ENCODE data around the gene KANSL2. TPM values are rescaled to one million over a fixed set of nuclear protein-coding genes. Genes with fewer than 3 reads are reported as not detected.

KANSL2 gene
- total RNA-seq, 4 donors from 2014 or later = 45.9 to 106 (median 60.6) TPM

DNA sequence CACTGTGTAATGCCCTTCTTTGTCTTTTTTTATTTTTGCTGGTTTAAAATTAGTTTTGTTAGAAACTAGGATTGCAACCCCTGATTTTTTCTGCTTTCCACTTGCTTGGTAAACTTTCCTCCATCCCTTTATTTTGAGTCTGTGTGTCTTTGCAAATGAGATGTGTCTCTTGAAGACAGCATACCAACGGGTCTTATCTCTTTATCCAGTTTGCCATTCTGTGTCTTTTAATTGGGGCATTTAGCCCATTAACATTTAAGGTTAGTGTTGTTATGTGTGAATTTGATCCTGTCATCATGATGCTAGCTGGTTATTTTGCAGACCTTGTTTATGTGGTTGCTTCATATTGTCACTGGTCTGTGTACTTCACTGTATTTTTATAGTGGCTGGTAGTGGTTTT, 68.7 kb downstream of the KANSL2 start:
- WGBS, 2 donors = 74 to 83% methylated on average over 1 of the region's 1 CpG
- TF ChIP-seq POLR2A (IDR thresholded peaks at IDR 0.05) = no peak
- H3K4me3 ChIP-seq (ENCODE audit: low read depth, poor library complexity, severe bottlenecking) = no peak overlapping the region
- DNase-seq (ENCODE audit: low spot score in 2 of 2) = no peak
- intact Hi-C loops (cut with DNase I; ENCODE audit: low total_unique reads) = no loop called here

MicroRNAs within 50 kb of the gene (microRNA counts, 767-probe panel; counts per million panel counts)
- 0 to 358 counts per million in 2 donors for microRNA hsa-miR-1291

Small RNA genes lying within 50 kb of the gene (microRNA-seq; reads per million reads assigned to microRNA genes)
- 2.0 to 3.4 reads per million in 2 donors for gene MIR1291 (ENCODE audit: borderline number of aligned reads in 1 of 2, borderline replicate concordance in 2 of 2)

Other genes starting within 250 kb of the KANSL2 start
- gene ANP32D, start 209.7 kb downstream of the KANSL2 start, total RNA-seq = not detected
- gene C12orf54, start 199.7 kb downstream of the KANSL2 start, total RNA-seq = not detected
- gene OR8S1, start 156.6 kb downstream of the KANSL2 start, total RNA-seq = not detected
- gene LALBA, start 112.2 kb downstream of the KANSL2 start, total RNA-seq = not detected
- gene CCNT1, start 34.5 kb upstream of the KANSL2 start, total RNA-seq = 10 to 100 TPM; 19.3 to 34.9 (median 31.5) TPM
- 10 to 100 TPM; 17.2 to 22.8 (median 20.2) TPM for gene ADCY6, start 106.9 kb upstream of the KANSL2 start, total RNA-seq
- gene CACNB3, start 136.3 kb upstream of the KANSL2 start, total RNA-seq = 10 to 100 TPM in 1 of 4 donors, 1 to 10 TPM in 3; 8.4 to 15.3 (median 9.5) TPM
- gene DDX23, start 169.9 kb upstream of the KANSL2 start, total RNA-seq = 10 to 100 TPM; 56.5 to 74.3 (median 66.9) TPM
- gene RND1, start 183.6 kb upstream of the KANSL2 start, total RNA-seq = 1 to 10 TPM in 1 of 4 donors, under 1 TPM in 1, not detected in 2; 0.49 to 1.2 TPM
- 1 to 10 TPM; 4.3 to 8.7 (median 7.9) TPM for gene FKBP11, start 243.3 kb upstream of the KANSL2 start, total RNA-seq

Data from lower leg skin (tissue), 4 donors.